Tibial nerve (tissue), 4 donors: ENCODE measurements around the gene PINK1. TPM values are rescaled to one million over a fixed set of nuclear protein-coding genes. Genes with fewer than 3 reads are reported as not detected.

Source experiments
- DNase-seq, 2 donors: peaks; one replicate each; pipeline ENCODE4 v3.0.0-alpha.2; 2019; ENCODE audit warnings: low spot score in 2 of 2
- H3K27ac ChIP-seq, 4 donors: fragments of 200-600 bp; sonication (generic) in 3 of 4; one replicate each; pipeline ENCODE4 v1.5.1; 2017 to 2019; ENCODE audit warnings: mild to moderate bottlenecking in 1 of 4
- H3K27me3 ChIP-seq, 2 donors: fragments of 200-600 bp; sonication (generic) in 1 of 2; one replicate each; pipeline versions ENCODE4 v1.5.1 to v1.6.0; 2017 to 2019
- H3K36me3 ChIP-seq, 3 donors: fragments of 200-600 bp; sonication (generic); one replicate each; pipeline ENCODE4 v1.5.1; 2018 to 2019
- H3K4me1 ChIP-seq, 4 donors: fragments of 200-600 bp; sonication (generic) in 3 of 4; one replicate each; pipeline ENCODE4 v1.5.1; 2017 to 2019
- H3K4me3 ChIP-seq, 4 donors: fragments of 200-600 bp; sonication (generic) in 3 of 4; one replicate each; pipeline ENCODE4 v1.5.1; 2017 to 2019; ENCODE audit warnings: mild to moderate bottlenecking in 1 of 4, moderate library complexity in 1 of 4
- H3K9me3 ChIP-seq, 4 donors: fragments of 200-600 bp; sonication (generic) in 3 of 4; one replicate each; pipeline ENCODE4 v1.5.1; 2017 to 2019
- EP300 ChIP-seq, 2 donors: sonication (generic); formaldehyde crosslinking; IDR thresholded peaks; one replicate each; pipeline ENCODE4 v1.6.1; 2017; ENCODE audit warnings: antibody characterized with exemption in 2 of 2, mild to moderate bottlenecking in 1 of 2
- POLR2A ChIP-seq, 2 donors: fragments of 450-650 bp; IDR thresholded peaks; one replicate each; pipeline ENCODE4 v1.6.1; 2017; ENCODE audit warnings: antibody characterized with exemption in 2 of 2, mild to moderate bottlenecking in 2 of 2, moderate library complexity in 2 of 2
- WGBS, 2 donors: methylation state at CpG; one replicate each; pipeline ENCODE4 v1.1.5; 2018; 5-methylcytosine and 5-hydroxymethylcytosine counted together
- total RNA-seq, 4 donors: library from RNA; depleted of rRNA; stranded (reverse); fragments of >200 nt; gene quantifications; one replicate each; pipeline ENCODE4 v1.1.0, GENCODE V29; 2016
- TF ChIP-seq, protein P1 (sequence below), 5 experiments: fragments of 200-600 bp in 3 of 5; fragments of 450-650 bp in 2 of 5; sonication (generic) in 3 of 5; IDR thresholded peaks; one replicate each; pipeline ENCODE4 v1.5.1; 2016 to 2019; ENCODE audit warnings: antibody characterized with exemption in 5 of 5, mild to moderate bottlenecking in 3 of 5, moderate library complexity in 2 of 5

PINK1 gene
- total RNA-seq, 4 donors from 2014 or later: 93.9 to 134 (median 124) TPM

DNA sequence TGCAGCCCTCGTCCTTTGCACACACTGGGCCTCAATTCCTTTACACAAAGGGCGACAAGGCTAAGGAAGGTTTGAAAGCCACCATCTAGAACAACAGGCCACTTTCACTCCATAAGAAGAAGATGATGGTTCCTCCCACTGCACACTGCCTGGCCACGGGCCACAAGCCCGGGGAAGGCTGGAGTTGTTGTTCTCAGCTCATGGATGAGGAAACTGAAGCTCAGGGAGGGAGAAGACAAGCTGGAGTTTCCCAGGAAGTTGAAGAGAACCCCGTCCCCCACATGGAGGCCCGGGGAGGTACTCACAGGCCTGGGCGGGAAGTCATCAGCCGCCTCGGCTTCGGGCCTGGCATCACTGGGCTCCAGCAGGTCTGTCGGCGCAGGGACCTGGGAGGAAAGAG lies 52.5 kb downstream of the PINK1 start:
- Histone ChIP-seq H3K9me3 (no peaks in the 10 kb centered on the region), H3K36me3 (no peaks in the 10 kb centered on the region), H3K4me1 (peaks cover 0 to 13% (median 0%) of the 10 kb centered on the region in 4 donors), H3K27ac (peak overlapping the region in 3 of 4 donors; percentile 32 to 70 (median 43)), H3K27me3 (no peaks in the 10 kb centered on the region), H3K4me3 (no peak overlapping the region)
- WGBS, 2 donors: 70 to 75% methylated on average over 12 of the region's 12 CpGs
- no peak for DNase-seq
- TF ChIP-seq EP300 (IDR thresholded peaks at IDR 0.05): no peak

DNA sequence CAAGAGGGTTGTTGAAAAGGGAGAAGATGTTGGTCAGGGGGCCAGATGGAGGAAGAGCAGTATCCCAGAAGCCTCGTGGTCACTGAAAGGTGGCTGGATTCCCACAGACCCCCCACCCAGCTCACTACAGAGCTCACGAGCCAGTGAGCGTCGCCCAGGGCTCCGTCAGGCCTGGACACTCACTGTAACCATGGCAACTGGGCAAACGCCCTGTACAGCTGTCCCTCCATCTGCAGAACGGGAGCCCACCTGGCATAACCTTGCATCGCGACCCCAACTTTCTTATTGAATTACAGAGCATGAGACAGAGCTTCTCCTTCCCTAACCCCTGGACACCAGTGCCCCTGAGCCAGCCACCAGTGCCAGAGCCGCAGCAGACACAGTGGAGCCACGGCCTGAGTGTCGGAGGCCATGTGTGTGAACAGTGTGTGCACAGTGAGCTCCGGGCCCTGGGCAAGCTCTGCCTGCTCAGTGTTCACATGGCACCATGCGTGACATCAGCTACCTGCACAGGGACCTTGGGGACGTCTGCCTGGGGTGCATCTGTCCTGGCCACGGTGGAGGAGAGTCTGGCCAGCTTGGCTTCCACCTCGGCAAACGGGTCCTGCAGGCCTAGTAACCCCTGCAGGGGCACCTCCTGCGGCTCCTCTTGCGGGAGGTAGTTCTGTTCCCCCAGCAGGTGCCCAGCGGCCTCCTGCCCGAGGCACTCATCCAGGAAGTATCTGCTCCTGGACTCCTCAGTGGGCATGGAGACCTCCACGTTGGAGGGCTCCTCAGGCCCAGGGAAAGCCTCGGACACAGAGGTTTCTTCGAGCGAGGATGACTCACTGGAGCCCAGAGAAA lies 53.8 kb downstream of the PINK1 start:
- TF ChIP-seq EP300 (IDR thresholded peaks at IDR 0.05): no peak
- TF ChIP-seq, protein P1, sequence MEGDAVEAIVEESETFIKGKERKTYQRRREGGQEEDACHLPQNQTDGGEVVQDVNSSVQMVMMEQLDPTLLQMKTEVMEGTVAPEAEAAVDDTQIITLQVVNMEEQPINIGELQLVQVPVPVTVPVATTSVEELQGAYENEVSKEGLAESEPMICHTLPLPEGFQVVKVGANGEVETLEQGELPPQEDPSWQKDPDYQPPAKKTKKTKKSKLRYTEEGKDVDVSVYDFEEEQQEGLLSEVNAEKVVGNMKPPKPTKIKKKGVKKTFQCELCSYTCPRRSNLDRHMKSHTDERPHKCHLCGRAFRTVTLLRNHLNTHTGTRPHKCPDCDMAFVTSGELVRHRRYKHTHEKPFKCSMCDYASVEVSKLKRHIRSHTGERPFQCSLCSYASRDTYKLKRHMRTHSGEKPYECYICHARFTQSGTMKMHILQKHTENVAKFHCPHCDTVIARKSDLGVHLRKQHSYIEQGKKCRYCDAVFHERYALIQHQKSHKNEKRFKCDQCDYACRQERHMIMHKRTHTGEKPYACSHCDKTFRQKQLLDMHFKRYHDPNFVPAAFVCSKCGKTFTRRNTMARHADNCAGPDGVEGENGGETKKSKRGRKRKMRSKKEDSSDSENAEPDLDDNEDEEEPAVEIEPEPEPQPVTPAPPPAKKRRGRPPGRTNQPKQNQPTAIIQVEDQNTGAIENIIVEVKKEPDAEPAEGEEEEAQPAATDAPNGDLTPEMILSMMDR (IDR thresholded peaks at IDR 0.05): no peak
- no peak for TF ChIP-seq POLR2A (IDR thresholded peaks at IDR 0.05)
- no peak for DNase-seq
- Histone ChIP-seq H3K27ac (no peak overlapping the region), H3K9me3 (peaks cover 0 to 6% (median 0%) of the 10 kb centered on the region in 4 donors), H3K36me3 (no peaks in the 10 kb centered on the region), H3K27me3 (no peaks in the 10 kb centered on the region), H3K4me3 (no peak overlapping the region), H3K4me1 (peaks cover 0 to 13% (median 0%) of the 10 kb centered on the region in 4 donors)
- 84 to 89% methylated on average over 21 to 26 of the region's 26 CpGs for WGBS, 2 donors

DNA sequence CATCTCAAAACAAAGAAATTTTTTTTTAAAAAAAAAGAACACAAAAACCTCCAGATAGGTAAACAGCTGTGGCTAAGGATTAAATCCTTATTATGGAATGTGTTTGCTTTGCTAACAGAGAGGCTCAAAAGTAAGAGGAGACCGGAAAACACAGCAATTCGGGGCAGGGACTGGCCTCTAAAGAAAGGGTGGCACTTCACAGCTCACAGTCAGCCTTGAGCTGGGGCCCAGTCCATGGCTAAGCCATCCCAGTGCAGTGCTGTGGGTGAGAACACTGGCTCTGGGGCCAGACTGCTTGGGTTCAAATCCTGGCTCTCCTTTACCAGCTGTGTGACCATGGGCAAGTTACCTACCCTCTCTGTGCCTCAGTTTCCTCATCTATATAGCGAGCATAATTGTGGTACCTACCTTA lies 56.4 kb downstream of the PINK1 start:
- Histone ChIP-seq H3K36me3 (no peaks in the 10 kb centered on the region), H3K27ac (no peak overlapping the region), H3K4me1 (peaks cover 0 to 13% (median 0%) of the 10 kb centered on the region in 4 donors), H3K4me3 (no peak overlapping the region), H3K9me3 (peaks cover 0 to 9% (median 0%) of the 10 kb centered on the region in 4 donors), H3K27me3 (no peaks in the 10 kb centered on the region)
- 92 to 93% methylated on average over 3 of the region's 3 CpGs for WGBS, 2 donors
- TF ChIP-seq EP300 (IDR thresholded peaks at IDR 0.05): no peak
- TF ChIP-seq, protein P1 (IDR thresholded peaks at IDR 0.05): no peak
- no peak for TF ChIP-seq POLR2A (IDR thresholded peaks at IDR 0.05)
- DNase-seq: no peak

DNA sequence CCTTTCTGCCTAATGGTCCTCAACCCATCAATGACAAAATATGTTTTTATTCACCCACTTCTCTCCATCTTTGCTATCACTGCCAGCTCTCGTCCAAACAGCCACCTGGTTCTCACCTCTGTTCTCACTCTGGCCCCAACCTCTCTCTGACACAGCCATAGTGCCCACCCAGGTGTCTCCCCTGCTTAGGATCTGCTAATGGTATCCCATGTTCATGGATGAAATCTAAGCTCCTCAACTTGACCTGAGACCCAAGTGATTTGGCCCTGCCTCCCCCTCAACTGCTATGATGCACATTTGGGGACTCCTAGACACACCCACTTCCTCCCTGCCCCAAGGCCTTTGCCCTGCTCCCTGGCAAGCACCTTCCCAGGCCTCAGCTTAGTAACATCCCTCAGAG lies 58.6 kb downstream of the PINK1 start:
- DNase-seq: no peak
- Histone ChIP-seq H3K36me3 (no peaks in the 10 kb centered on the region), H3K9me3 (peaks cover 0 to 9% (median 0%) of the 10 kb centered on the region in 4 donors), H3K27ac (no peak overlapping the region), H3K27me3 (no peaks in the 10 kb centered on the region), H3K4me3 (no peak overlapping the region), H3K4me1 (peaks cover 0 to 6% (median 2%) of the 10 kb centered on the region in 4 donors)
- 83 to 96% methylated on average over 1 of the region's 1 CpG for WGBS, 2 donors
- TF ChIP-seq, protein P1 (IDR thresholded peaks at IDR 0.05): no peak
- TF ChIP-seq POLR2A (IDR thresholded peaks at IDR 0.05) (no peak), EP300 (IDR thresholded peaks at IDR 0.05) (no peak)

DNA sequence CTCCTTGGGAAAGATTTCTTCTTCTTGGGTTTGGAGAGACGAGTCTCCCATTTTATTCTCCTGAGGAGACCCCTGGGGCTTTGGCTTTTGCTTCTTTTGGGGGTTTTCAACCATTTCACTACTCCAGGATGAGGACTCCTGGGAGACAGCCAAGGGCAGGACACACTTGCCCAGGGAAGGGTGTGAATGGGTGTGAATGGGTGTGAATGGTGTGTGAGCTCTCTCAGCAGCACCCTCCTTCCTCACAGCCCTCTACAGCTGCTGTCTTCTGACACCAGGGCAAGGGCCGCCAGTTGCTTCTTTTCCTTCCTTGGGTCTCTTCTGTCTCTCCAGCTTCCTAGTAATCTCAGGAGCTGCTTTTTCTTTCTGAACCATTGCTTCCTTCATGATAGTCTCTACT lies 60.4 kb downstream of the PINK1 start:
- no peak overlapping the region for H3K4me3 ChIP-seq
- no peaks in the 10 kb centered on the region for H3K36me3 ChIP-seq
- H3K9me3 ChIP-seq: peaks cover 0 to 9% (median 0%) of the 10 kb centered on the region in 4 donors
- no peak for DNase-seq
- WGBS, 2 donors: 72 to 88% methylated on average over 2 of the region's 2 CpGs
- H3K4me1 ChIP-seq: peaks cover 0 to 12% (median 4%) of the 10 kb centered on the region in 4 donors
- no peaks in the 10 kb centered on the region for H3K27me3 ChIP-seq
- TF ChIP-seq POLR2A (IDR thresholded peaks at IDR 0.05): no peak
- no peak for TF ChIP-seq EP300 (IDR thresholded peaks at IDR 0.05)
- TF ChIP-seq, protein P1 (IDR thresholded peaks at IDR 0.05): no peak
- H3K27ac ChIP-seq: no peak overlapping the region
